ENCODE results near the gene SDF2L1.
"Not testable (repeated sequence)": the region's sequence is repeated elsewhere in the genome, so short reads cannot be mapped to it uniquely, and the experiment has no call there.

SDF2L1 gene

DNA sequence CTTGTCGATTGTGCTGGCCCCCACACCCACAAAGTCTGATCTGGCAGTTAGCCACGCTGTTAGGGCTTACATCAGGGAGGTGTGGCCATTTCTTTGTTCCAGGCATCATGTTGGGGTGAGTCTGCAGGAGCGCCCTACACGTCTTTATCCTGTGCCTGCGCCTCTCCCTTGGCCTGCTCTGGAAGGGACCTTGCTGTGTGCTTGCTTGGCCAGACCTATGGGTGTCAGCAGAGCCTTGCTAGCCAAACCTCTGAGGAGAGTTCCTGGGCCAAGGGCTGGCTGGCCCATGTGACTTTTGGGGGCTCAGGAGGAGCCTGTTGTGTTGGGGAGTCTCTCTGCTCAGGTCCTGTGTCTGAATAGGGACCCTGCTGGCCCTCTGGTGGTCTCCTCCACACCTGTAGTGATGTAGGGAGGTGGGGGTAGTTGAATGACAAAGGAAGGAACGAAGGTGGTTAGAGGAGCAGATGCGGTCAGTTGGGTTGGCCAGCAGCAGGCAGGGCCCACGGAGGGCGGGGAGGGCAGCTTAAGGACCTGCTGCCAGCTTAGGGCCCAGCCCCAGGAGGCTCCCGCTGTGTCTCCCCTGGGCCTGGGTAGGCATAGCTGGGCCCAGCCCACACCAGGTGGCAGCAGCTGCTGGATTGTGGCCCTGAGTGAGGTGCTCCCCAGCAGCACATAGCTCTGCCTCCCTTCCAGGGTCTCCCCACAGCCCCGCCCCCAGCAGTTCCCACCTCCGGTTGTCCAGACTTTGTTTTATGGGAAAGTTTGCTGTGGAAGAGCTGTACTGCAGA lies 31.6 kb downstream of the SDF2L1 start:
- TF ChIP-seq ZNF565 (CRISPR knock-in tag; conservative IDR thresholded peaks at IDR 0.05; ENCODE audit: low read depth) = no peak
- TF ChIP-seq BACH2 (CRISPR knock-in tag; IDR thresholded peaks at IDR 0.05; ENCODE audit: borderline replicate concordance) = no peak
- no peak for TF ChIP-seq PPARA (CRISPR knock-in tag; IDR thresholded peaks at IDR 0.05; ENCODE audit: borderline replicate concordance)
- ATAC-seq = no peak

DNA sequence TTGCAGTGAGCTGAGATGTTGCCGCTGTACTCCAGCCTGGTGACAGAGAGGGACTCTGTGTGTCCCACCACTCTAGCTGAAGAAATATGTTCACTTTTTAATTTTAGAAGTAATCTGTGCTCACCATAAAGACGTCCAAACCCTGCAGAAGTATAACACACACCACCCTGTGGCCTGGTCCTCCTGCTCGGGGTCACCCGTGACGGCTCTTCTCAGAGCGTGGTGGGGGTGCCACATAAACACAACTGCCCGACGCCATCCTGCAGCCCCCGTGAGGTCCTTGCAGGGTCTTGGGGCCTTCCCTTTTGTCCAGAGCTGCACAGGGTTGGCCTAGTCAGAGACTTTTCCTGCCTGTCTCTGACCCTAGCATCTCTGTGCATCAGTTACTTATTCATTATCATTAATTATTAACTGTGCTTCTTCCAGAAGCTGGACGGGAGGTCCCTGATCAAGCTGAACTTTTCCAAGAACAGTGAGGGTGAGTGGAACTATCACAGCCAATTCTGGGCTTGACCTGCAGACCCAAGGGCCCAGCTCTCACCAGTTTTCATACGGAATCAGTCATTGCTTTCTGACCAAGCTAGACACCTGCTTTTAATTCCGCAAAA lies 32.6 kb downstream of the SDF2L1 start:
- no peak for ATAC-seq
- TF ChIP-seq, protein P1, sequence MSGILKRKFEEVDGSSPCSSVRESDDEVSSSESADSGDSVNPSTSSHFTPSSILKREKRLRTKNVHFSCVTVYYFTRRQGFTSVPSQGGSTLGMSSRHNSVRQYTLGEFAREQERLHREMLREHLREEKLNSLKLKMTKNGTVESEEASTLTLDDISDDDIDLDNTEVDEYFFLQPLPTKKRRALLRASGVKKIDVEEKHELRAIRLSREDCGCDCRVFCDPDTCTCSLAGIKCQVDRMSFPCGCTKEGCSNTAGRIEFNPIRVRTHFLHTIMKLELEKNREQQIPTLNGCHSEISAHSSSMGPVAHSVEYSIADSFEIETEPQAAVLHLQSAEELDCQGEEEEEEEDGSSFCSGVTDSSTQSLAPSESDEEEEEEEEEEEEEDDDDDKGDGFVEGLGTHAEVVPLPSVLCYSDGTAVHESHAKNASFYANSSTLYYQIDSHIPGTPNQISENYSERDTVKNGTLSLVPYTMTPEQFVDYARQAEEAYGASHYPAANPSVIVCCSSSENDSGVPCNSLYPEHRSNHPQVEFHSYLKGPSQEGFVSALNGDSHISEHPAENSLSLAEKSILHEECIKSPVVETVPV (CRISPR knock-in tag; IDR thresholded peaks at IDR 0.05) = no peak

DNA sequence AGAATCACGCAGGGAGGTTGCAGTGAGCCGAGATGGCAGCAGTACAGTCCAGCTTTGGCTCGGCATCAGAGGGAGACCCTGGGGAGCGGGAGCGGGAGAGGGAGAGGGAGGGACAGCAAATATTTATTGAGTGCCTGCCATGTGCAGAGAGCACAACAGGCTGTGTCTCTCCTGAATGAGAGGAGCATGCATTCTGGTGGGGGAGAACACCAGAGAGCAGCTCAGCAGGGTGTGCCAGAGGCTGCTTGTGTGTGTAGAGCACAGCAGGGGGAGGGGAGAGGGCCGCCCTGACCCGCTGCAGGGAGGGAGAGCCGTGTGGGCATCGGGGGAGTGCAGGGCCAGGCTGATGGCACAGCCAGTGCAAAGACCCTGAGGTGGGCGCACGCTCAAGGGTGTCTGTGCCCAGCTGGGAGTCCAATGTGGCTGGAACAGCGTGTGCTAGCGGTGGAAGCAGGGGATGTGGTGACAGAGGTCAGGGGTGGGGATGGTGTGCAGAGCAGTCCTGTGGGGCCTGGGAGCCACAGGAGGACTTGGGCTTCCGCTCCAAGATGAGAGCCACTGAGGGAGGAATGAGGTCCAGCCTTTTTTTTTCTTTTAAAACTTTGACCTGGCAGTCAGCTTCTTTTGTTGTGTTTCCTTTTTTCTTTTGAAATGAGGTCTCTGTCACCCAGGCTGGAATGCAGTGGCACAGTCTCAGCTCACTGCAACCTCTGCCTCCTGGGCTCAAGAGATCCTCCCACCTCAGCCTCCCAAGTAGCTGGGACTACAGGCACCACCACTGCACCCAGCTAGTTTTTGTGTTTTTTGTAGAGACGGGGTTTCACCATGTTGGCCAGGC lies 35.7 kb downstream of the SDF2L1 start:
- no peak for TF ChIP-seq ARNTL (CRISPR knock-in tag; IDR thresholded peaks at IDR 0.05; ENCODE audit: borderline replicate concordance, low read depth)
- TF ChIP-seq TCF4 (CRISPR knock-in tag; IDR thresholded peaks at IDR 0.05; ENCODE audit: borderline replicate concordance) = no peak
- no peak for TF ChIP-seq PPARA (CRISPR knock-in tag; IDR thresholded peaks at IDR 0.05; ENCODE audit: borderline replicate concordance)
- TF ChIP-seq ZNF565 (CRISPR knock-in tag; conservative IDR thresholded peaks at IDR 0.05; ENCODE audit: low read depth) = no peak
- no peak for TF ChIP-seq RARB (CRISPR knock-in tag; IDR thresholded peaks at IDR 0.05)
- ATAC-seq = no peak

DNA sequence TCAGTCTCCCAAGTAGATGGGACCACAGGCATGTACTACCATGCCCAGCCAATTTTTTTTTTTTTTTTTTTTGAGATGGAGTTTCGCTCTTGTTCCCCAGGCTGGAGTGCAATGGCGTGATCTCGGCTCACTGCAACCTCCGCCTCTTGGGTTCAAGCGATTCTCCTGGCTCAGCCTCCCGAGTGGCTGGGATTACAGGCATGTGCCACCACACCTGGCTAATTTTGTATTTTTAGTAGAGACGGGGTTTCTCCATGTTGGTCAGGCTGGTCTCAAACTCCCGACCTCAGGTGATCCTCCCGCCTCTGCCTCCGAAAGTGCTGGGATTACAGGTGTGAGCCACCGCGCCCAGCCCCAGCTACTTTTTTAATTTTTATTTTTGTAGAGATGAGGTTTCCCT lies 36.7 kb downstream of the SDF2L1 start:
- ATAC-seq = not testable (repeated sequence)

DNA sequence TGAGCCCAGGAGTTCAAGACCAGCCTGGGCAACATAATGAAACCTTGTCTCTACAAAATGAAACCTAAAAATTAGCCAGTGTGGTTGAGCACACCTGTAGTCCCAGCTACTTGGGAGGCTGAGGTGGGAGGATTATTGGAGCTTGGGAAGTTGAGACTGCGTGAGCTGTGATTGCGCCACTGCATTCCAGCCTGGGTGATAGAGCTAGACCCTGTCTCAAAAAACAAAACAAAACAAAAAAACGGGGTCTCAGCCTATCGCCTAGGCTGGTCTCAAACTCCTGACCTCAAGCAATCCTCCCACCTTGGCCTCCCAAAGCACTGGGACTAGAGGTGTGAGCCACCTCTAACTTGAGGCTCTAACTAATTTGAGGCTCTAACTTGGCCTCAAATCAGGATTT lies 37.3 kb downstream of the SDF2L1 start:
- TF ChIP-seq, protein P2, sequence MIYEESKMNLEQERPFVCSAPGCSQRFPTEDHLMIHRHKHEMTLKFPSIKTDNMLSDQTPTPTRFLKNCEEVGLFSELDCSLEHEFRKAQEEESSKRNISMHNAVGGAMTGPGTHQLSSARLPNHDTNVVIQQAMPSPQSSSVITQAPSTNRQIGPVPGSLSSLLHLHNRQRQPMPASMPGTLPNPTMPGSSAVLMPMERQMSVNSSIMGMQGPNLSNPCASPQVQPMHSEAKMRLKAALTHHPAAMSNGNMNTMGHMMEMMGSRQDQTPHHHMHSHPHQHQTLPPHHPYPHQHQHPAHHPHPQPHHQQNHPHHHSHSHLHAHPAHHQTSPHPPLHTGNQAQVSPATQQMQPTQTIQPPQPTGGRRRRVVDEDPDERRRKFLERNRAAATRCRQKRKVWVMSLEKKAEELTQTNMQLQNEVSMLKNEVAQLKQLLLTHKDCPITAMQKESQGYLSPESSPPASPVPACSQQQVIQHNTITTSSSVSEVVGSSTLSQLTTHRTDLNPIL (CRISPR knock-in tag; IDR thresholded peaks at IDR 0.05; ENCODE audit: low read depth) = no peak
- TF ChIP-seq TCF4 (CRISPR knock-in tag; IDR thresholded peaks at IDR 0.05; ENCODE audit: borderline replicate concordance) = no peak
- TF ChIP-seq ZNF565 (CRISPR knock-in tag; conservative IDR thresholded peaks at IDR 0.05; ENCODE audit: low read depth) = no peak
- TF ChIP-seq BACH2 (CRISPR knock-in tag; IDR thresholded peaks at IDR 0.05; ENCODE audit: borderline replicate concordance) = no peak
- TF ChIP-seq RARB (CRISPR knock-in tag; IDR thresholded peaks at IDR 0.05) = no peak
- TF ChIP-seq, protein P3, sequence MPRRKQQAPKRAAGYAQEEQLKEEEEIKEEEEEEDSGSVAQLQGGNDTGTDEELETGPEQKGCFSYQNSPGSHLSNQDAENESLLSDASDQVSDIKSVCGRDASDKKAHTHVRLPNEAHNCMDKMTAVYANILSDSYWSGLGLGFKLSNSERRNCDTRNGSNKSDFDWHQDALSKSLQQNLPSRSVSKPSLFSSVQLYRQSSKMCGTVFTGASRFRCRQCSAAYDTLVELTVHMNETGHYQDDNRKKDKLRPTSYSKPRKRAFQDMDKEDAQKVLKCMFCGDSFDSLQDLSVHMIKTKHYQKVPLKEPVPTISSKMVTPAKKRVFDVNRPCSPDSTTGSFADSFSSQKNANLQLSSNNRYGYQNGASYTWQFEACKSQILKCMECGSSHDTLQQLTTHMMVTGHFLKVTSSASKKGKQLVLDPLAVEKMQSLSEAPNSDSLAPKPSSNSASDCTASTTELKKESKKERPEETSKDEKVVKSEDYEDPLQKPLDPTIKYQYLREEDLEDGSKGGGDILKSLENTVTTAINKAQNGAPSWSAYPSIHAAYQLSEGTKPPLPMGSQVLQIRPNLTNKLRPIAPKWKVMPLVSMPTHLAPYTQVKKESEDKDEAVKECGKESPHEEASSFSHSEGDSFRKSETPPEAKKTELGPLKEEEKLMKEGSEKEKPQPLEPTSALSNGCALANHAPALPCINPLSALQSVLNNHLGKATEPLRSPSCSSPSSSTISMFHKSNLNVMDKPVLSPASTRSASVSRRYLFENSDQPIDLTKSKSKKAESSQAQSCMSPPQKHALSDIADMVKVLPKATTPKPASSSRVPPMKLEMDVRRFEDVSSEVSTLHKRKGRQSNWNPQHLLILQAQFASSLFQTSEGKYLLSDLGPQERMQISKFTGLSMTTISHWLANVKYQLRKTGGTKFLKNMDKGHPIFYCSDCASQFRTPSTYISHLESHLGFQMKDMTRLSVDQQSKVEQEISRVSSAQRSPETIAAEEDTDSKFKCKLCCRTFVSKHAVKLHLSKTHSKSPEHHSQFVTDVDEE (CRISPR knock-in tag; IDR thresholded peaks at IDR 0.05) = no peak
- TF ChIP-seq ZFP30 (CRISPR knock-in tag; IDR thresholded peaks at IDR 0.05) = no peak
- no peak for TF ChIP-seq CSDC2 (CRISPR knock-in tag; IDR thresholded peaks at IDR 0.05)
- no peak for TF ChIP-seq ARNTL (CRISPR knock-in tag; IDR thresholded peaks at IDR 0.05; ENCODE audit: borderline replicate concordance, low read depth)
- no peak for TF ChIP-seq ZNF70 (CRISPR knock-in tag; IDR thresholded peaks at IDR 0.05)
- no peak for TF ChIP-seq ZNF8 (CRISPR knock-in tag; IDR thresholded peaks at IDR 0.05)
- TF ChIP-seq, protein P1 (CRISPR knock-in tag; IDR thresholded peaks at IDR 0.05) = no peak
- no peak for TF ChIP-seq OSR1 (CRISPR knock-in tag; IDR thresholded peaks at IDR 0.05)
- TF ChIP-seq ZFP3 (CRISPR knock-in tag; IDR thresholded peaks at IDR 0.05) = no peak
- TF ChIP-seq, protein P4, sequence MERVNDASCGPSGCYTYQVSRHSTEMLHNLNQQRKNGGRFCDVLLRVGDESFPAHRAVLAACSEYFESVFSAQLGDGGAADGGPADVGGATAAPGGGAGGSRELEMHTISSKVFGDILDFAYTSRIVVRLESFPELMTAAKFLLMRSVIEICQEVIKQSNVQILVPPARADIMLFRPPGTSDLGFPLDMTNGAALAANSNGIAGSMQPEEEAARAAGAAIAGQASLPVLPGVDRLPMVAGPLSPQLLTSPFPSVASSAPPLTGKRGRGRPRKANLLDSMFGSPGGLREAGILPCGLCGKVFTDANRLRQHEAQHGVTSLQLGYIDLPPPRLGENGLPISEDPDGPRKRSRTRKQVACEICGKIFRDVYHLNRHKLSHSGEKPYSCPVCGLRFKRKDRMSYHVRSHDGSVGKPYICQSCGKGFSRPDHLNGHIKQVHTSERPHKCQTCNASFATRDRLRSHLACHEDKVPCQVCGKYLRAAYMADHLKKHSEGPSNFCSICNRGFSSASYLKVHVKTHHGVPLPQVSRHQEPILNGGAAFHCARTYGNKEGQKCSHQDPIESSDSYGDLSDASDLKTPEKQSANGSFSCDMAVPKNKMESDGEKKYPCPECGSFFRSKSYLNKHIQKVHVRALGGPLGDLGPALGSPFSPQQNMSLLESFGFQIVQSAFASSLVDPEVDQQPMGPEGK (CRISPR knock-in tag; IDR thresholded peaks at IDR 0.05; ENCODE audit: borderline replicate concordance) = no peak
- no peak for TF ChIP-seq ZC3H10 (CRISPR knock-in tag; IDR thresholded peaks at IDR 0.05)
- no peak for TF ChIP-seq ISL1 (CRISPR knock-in tag; IDR thresholded peaks at IDR 0.05)
- TF ChIP-seq PPARA (CRISPR knock-in tag; IDR thresholded peaks at IDR 0.05; ENCODE audit: borderline replicate concordance) = no peak
- TF ChIP-seq TOX (CRISPR knock-in tag; IDR thresholded peaks at IDR 0.05; ENCODE audit: borderline replicate concordance) = no peak
- TF ChIP-seq ESRRG (CRISPR knock-in tag; IDR thresholded peaks at IDR 0.05) = no peak
- ATAC-seq = no peak
